HepG2 (cell line): ENCODE measurements around the gene CORO1C. TPM values are rescaled to one million over a fixed set of nuclear protein-coding genes. Genes with fewer than 3 reads are reported as not detected.
A peak's percentile ranks its signal among the peaks of the same experiment; 100 is the strongest.

Source experiments
- CEBPG ChIP-seq: IDR thresholded peaks from 2 replicates; pipeline ENCODE4 v1.6.1; 2016
- FOXA3 ChIP-seq: IDR thresholded peaks from 2 replicates; pipeline ENCODE4 v1.6.1; 2016; ENCODE audit warnings: missing genetic modification reagents, missing compliant biosample characterization
- FOXJ3 ChIP-seq: sonication (generic); formaldehyde crosslinking; IDR thresholded peaks from 2 replicates; pipeline ENCODE4 v1.4.0; 2020; ENCODE audit warnings: missing genetic modification reagents, mild to moderate bottlenecking, borderline replicate concordance
- FOXO1 ChIP-seq: sonication (generic); formaldehyde crosslinking; IDR thresholded peaks from 2 replicates; pipeline ENCODE4 v1.4.0; 2020; ENCODE audit warnings: missing genetic modification reagents
- GABPA ChIP-seq, 2 experiments: IDR thresholded peaks; 2 replicates each; pipeline ENCODE4 v1.6.1; 2011 to 2016; ENCODE audit warnings: low read depth in 2 of 2, low read length in 1 of 2, missing biosample characterization in 1 of 2, missing genetic modification characterization in 1 of 2
- HDAC6 ChIP-seq: fragments of 200-600 bp; sonication (generic); IDR thresholded peaks from 2 replicates; pipeline ENCODE4 v1.7.0; 2017; ENCODE audit warnings: mild to moderate bottlenecking, antibody characterized with exemption, low read length, low read depth
- KDM6A ChIP-seq: IDR thresholded peaks from 2 replicates; pipeline ENCODE4 v1.6.1; 2016; ENCODE audit warnings: low read depth
- MXI1 ChIP-seq: IDR thresholded peaks from 3 replicates; pipeline ENCODE4 v1.6.1; 2012; ENCODE audit warnings: low read depth, low read length, inconsistent platforms, borderline replicate concordance
- NCOA2 ChIP-seq: sonication (generic); formaldehyde crosslinking; IDR thresholded peaks from 2 replicates; pipeline ENCODE4 v1.8.0; 2022; ENCODE audit warnings: inconsistent platforms
- NFATC3 ChIP-seq: sonication (generic); formaldehyde crosslinking; IDR thresholded peaks from 2 replicates; pipeline ENCODE4 v1.5.1; 2020; ENCODE audit warnings: mild to moderate bottlenecking, missing genetic modification reagents
- NFRKB ChIP-seq: fragments of 450-650 bp; IDR thresholded peaks from 2 replicates; pipeline ENCODE4 v1.6.1; 2017
- PAX8 ChIP-seq: sonication (generic); formaldehyde crosslinking; IDR thresholded peaks from 2 replicates; pipeline ENCODE4 v1.8.0; 2022; ENCODE audit warnings: mild to moderate bottlenecking, missing genetic modification reagents, borderline replicate concordance
- PRPF4 ChIP-seq: fragments of 200-400 bp; formaldehyde crosslinking; IDR thresholded peaks from 2 replicates; pipeline ENCODE4 v1.6.1; 2016; ENCODE audit warnings: low read length, low read depth; ENCODE audit not compliant: poor library complexity, severe bottlenecking
- PTBP1 ChIP-seq: fragments of 200-400 bp; formaldehyde crosslinking; IDR thresholded peaks from 2 replicates; pipeline ENCODE4 v1.6.1; 2018; ENCODE audit warnings: low read length, low read depth; ENCODE audit not compliant: poor library complexity, severe bottlenecking
- SIN3A ChIP-seq: IDR thresholded peaks from 2 replicates; pipeline ENCODE4 v1.6.1; 2011; ENCODE audit warnings: low read depth, mild to moderate bottlenecking, control low read depth, low read length, borderline replicate concordance
- SOX6 ChIP-seq, 2 experiments: fragments of 450-650 bp in 1 of 2; sonication (generic) in 1 of 2; formaldehyde crosslinking in 1 of 2; IDR thresholded peaks; 2 replicates each; pipeline versions ENCODE4 v1.4.0 to v1.6.1; 2017 to 2020; ENCODE audit warnings: antibody characterized with exemption in 1 of 2, mild to moderate bottlenecking in 1 of 2, missing genetic modification reagents in 1 of 2
- ZBTB20 ChIP-seq: sonication (generic); formaldehyde crosslinking; IDR thresholded peaks from 2 replicates; pipeline ENCODE4 v1.8.1; 2023; ENCODE audit warnings: missing genetic modification reagents, low read depth, mild to moderate bottlenecking, borderline replicate concordance
- ZNF552 ChIP-seq: sonication (generic); formaldehyde crosslinking; IDR thresholded peaks from 2 replicates; pipeline ENCODE4 v1.9.0; 2022; ENCODE audit warnings: missing genetic modification reagents, mild to moderate bottlenecking, borderline replicate concordance
- ZNF614 ChIP-seq: IDR thresholded peaks from 2 replicates; pipeline ENCODE4 v1.6.1; 2018; ENCODE audit warnings: missing biosample characterization, missing genetic modification reagents, inconsistent platforms, borderline replicate concordance
- ZNF616 ChIP-seq: sonication (generic); formaldehyde crosslinking; IDR thresholded peaks from 2 replicates; pipeline ENCODE4 v1.5.0; 2020; ENCODE audit warnings: low read depth, mild to moderate bottlenecking, missing genetic modification reagents
- ZNF619 ChIP-seq: sonication (generic); formaldehyde crosslinking; IDR thresholded peaks from 2 replicates; pipeline ENCODE4 v1.4.0; 2020; ENCODE audit warnings: mild to moderate bottlenecking, missing genetic modification reagents
- ZNF75D ChIP-seq: sonication (generic); formaldehyde crosslinking; IDR thresholded peaks from 2 replicates; pipeline ENCODE4 v1.8.1; 2023; ENCODE audit warnings: missing genetic modification reagents, mild to moderate bottlenecking, borderline replicate concordance
- ZNF883 ChIP-seq: sonication (generic); formaldehyde crosslinking; IDR thresholded peaks from 2 replicates; pipeline ENCODE4 v1.5.1; 2020; ENCODE audit warnings: mild to moderate bottlenecking, missing genetic modification reagents; ENCODE audit errors: not compliant biosample characterization
- polyA plus RNA-seq, 8 experiments: library from polyadenylated mRNA; depleted of rRNA in 3 of 8; stranded (reverse) in 7 of 8; unstranded in 1 of 8; fragments of >200 nt; fragmentation: Illumina TruSeq in 4 of 8; extraction: Trizol in 4 of 8; gene quantifications; 2 replicates each; pipeline versions ENCODE4 v1.2.1 to v1.2.3, GENCODE V29; 2011 to 2016; ENCODE audit warnings: low read depth in 4 of 8, missing spikeins in 1 of 8, mixed read lengths in 1 of 8; ENCODE audit not compliant: insufficient read depth in 1 of 8
- total RNA-seq, 5 experiments: library from RNA; depleted of rRNA; stranded (reverse); fragments of >200 nt; fragmentation: Illumina TruSeq; extraction: Trizol; gene quantifications; 2 replicates each; pipeline ENCODE4 v1.2.3, GENCODE V29; 2016; ENCODE audit warnings: low read depth in 1 of 5
- TF ChIP-seq, protein P1 (sequence below): sonication (generic); formaldehyde crosslinking; IDR thresholded peaks from 2 replicates; pipeline ENCODE4 v1.4.0; 2020; ENCODE audit warnings: missing genetic modification reagents
- TF ChIP-seq, protein P2 (sequence below): sonication (generic); formaldehyde crosslinking; IDR thresholded peaks from 2 replicates; pipeline ENCODE4 v1.5.0; 2020; ENCODE audit warnings: missing genetic modification reagents
- TF ChIP-seq, protein P3 (sequence below), 2 experiments: IDR thresholded peaks; 2 replicates each; pipeline ENCODE4 v1.6.1; 2011 to 2012; ENCODE audit warnings: low read length in 2 of 2, borderline replicate concordance in 1 of 2, low read depth in 1 of 2, mild to moderate bottlenecking in 1 of 2, moderate library complexity in 1 of 2

CORO1C gene
- total and polyA plus RNA-seq, 2 of the 13 experiments (the other 11 are each of a cell fraction or from before 2014, with no cell fraction given): 73.7 to 131 TPM

DNA sequence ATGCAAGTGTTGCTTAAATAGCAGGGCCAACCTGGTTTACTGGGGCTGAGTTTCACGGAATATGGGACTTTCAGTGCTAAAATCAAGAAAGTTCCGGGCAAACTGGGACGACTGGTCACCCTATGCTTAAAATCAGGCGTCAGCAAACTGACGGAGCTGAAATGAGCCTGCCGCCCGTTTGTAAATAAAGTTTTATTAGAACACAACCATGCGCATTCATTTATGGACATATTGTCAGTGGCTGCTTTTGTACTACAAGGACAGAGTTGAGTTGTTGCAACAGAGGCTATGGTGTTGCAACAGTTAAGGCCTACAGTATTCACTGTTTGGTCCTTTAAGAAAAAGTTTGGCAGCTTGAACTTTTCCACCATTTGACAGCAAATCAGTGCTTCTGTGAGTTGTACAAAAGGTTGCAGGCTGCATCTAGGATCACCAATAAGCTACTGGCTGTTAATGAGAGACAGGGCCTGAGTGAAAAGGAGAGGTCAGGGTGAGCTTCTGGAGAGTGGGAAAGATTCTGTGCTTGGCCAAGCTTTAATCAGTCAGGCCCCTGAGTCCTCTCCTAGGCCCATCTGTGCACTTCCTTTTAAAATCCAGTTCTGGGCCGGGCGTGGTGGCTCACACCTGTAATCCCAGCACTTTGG is 111.0 kb downstream of the CORO1C start (continued):
- TF ChIP-seq CEBPG (CRISPR knock-in tag): peak; percentile 97
- TF ChIP-seq ZNF614 (CRISPR knock-in tag): 0 out of 2 replicates have a peak, but pooled peaks have one; percentile 19
- 0 out of 2 replicates have a peak, but pooled peaks have one; percentile 22 for TF ChIP-seq NFATC3
- TF ChIP-seq NCOA2 (CRISPR knock-in tag): peak; percentile 18; the same call in 1 of the 2 replicates
- TF ChIP-seq NFRKB: no peak
- TF ChIP-seq, protein P1, sequence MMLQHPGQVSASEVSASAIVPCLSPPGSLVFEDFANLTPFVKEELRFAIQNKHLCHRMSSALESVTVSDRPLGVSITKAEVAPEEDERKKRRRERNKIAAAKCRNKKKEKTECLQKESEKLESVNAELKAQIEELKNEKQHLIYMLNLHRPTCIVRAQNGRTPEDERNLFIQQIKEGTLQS (CRISPR knock-in tag): no peak
- TF ChIP-seq PTBP1: no peak
- TF ChIP-seq SIN3A: no peak
- TF ChIP-seq GABPA (IDR thresholded peaks at IDR 0.05; ENCODE audit: low read depth, low read length): no peak
- TF ChIP-seq GABPA (CRISPR knock-in tag; IDR thresholded peaks at IDR 0.05; ENCODE audit: low read depth): peak; percentile 45; the same call in 1 of the 2 replicates
- no peak for TF ChIP-seq SOX6 (IDR thresholded peaks at IDR 0.05)
- TF ChIP-seq SOX6 (CRISPR knock-in tag; IDR thresholded peaks at IDR 0.05): peak; percentile 74
- TF ChIP-seq, protein P2, sequence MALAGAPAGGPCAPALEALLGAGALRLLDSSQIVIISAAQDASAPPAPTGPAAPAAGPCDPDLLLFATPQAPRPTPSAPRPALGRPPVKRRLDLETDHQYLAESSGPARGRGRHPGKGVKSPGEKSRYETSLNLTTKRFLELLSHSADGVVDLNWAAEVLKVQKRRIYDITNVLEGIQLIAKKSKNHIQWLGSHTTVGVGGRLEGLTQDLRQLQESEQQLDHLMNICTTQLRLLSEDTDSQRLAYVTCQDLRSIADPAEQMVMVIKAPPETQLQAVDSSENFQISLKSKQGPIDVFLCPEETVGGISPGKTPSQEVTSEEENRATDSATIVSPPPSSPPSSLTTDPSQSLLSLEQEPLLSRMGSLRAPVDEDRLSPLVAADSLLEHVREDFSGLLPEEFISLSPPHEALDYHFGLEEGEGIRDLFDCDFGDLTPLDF: no peak
- TF ChIP-seq FOXO1 (CRISPR knock-in tag): no peak
- no peak for TF ChIP-seq HDAC6
- no peak for TF ChIP-seq PRPF4
- no peak for TF ChIP-seq ZNF616 (CRISPR knock-in tag)
- no peak for TF ChIP-seq KDM6A (CRISPR knock-in tag)
- TF ChIP-seq ZNF552 (CRISPR knock-in tag): no peak
- TF ChIP-seq ZBTB20 (CRISPR knock-in tag): no peak
- no peak for TF ChIP-seq PAX8 (CRISPR knock-in tag)
- TF ChIP-seq, protein P3, sequence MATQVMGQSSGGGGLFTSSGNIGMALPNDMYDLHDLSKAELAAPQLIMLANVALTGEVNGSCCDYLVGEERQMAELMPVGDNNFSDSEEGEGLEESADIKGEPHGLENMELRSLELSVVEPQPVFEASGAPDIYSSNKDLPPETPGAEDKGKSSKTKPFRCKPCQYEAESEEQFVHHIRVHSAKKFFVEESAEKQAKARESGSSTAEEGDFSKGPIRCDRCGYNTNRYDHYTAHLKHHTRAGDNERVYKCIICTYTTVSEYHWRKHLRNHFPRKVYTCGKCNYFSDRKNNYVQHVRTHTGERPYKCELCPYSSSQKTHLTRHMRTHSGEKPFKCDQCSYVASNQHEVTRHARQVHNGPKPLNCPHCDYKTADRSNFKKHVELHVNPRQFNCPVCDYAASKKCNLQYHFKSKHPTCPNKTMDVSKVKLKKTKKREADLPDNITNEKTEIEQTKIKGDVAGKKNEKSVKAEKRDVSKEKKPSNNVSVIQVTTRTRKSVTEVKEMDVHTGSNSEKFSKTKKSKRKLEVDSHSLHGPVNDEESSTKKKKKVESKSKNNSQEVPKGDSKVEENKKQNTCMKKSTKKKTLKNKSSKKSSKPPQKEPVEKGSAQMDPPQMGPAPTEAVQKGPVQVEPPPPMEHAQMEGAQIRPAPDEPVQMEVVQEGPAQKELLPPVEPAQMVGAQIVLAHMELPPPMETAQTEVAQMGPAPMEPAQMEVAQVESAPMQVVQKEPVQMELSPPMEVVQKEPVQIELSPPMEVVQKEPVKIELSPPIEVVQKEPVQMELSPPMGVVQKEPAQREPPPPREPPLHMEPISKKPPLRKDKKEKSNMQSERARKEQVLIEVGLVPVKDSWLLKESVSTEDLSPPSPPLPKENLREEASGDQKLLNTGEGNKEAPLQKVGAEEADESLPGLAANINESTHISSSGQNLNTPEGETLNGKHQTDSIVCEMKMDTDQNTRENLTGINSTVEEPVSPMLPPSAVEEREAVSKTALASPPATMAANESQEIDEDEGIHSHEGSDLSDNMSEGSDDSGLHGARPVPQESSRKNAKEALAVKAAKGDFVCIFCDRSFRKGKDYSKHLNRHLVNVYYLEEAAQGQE (IDR thresholded peaks at IDR 0.05; ENCODE audit: borderline replicate concordance in 1 of 2, low read depth in 1 of 2, low read length in 2 of 2): no peak
- no peak for TF ChIP-seq ZNF75D
- peak; percentile 34; the same call in 1 of the 2 replicates for TF ChIP-seq FOXA3 (CRISPR knock-in tag)
- TF ChIP-seq MXI1: no peak
- no peak for TF ChIP-seq ZNF619
- no peak for TF ChIP-seq FOXJ3 (CRISPR knock-in tag)
- no peak for TF ChIP-seq ZNF883 (CRISPR knock-in tag)
